Epidermal melanocyte (primary cell): ENCODE results near the gene PRKG1.

Experiments
- DNase-seq: peaks from one replicate; pipeline ENCODE4 v3.0.0; 2011; ENCODE audit warnings: low spot score; ENCODE audit not compliant: insufficient read length

The PRKG1 gene

DNA sequence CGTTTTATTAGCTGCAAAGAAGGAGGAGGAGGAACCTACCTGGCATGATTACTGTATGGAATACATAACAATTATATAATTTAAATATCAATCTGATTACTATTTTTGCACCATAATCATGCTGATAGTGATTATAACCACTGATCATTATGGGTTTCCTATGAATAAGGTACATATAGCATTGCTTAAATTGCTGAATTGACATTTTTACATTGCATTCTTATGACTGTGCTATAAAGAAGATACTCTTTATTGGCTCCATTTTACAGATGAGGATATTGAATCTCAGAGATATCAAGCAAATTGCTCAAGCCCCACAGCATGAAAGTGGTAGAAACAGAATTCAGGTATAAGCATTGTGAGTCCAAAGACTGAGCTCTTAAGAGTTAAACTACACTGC lies 1262.9 kb downstream of the PRKG1 start:
- no peak for DNase-seq

DNA sequence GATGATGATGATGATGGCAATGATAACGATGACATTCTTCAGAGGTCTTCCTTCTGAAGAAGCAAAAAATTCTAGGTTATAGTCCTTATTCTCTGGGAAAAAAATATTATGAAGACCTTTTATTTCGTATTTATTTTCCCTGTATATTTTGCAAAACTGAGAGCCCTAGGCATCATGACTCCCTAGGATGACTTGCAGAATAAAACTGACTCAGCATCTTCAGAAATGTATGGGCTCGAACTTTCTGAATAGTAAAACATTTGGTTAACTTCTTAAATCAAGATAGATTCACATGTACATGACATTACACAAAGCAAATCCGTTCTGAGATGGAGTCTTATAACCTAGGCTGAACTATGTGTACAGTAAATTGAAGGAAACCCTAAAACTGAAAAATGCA lies 1269.2 kb downstream of the PRKG1 start:
- DNase-seq = no peak

DNA sequence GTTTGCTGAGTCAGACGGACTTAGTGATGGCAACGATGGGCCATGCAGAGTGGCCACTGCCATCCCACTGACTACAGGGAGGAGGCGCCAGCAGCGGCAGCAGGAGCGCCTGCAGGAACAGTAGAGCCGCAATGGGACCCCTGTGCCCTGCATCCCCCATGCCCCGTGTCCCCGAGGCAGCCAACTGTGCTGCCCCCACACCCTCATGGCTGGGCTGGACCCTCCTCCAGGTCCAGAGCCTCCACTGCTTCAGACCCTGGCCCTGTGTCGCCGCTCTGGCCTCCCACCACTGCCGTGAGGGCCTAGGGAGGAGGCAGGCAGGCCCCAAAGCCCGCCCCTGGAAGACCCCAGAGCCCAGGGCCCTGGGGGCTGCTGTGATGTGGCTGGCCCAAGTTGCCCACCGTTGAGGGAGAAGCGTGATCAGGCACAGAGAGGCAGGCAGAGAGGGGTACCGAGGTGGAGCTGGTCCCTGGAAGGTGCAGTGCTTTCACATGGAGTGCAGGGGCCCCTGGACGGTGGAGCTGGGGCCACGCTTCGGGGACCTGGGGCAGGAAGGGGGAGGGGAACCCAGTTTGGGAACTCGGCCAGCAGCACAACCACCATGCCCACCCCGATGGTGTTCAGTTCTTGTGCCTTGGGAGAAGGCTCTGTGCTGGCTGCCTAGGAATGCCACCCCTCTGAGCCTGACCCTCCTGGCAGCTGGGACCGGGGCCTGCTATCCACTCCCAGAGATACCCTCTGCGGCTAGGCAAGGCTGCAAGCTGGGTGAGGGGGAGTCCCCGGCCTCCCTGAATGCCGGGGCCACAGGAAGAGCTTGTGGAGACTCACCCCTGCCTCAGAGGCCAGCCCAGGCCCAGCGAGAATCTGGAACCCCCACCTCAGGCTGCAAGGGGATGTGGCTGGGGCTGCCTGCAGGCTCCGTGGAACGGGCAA lies 1272.4 kb downstream of the PRKG1 start:
- DNase-seq = no peak

DNA sequence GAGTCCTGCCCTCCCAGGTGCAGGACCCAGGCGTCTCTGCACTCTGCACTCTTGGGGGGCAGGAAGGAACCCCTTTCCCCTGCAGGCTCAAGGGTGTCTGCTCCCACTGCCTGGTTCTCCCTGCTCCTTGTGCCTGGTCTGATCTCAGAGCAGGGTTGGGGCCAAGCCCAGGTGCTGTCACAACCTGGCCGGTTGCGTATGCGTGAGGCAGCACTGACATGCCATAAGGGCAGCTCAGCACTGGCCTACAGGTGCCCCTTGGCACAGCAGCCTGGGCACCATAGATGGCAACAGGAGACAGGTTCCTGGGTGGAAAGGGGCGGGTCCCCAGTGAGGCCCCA lies 1273.0 kb downstream of the PRKG1 start:
- DNase-seq = no peak
